HepG2 (cell line): ENCODE data around the gene MLC1.

Experiments
- PRPF4 ChIP-seq: fragments of 200-400 bp; formaldehyde crosslinking; IDR thresholded peaks from 2 replicates; pipeline ENCODE4 v1.6.1; 2016; ENCODE audit warnings: low read length, low read depth; ENCODE audit not compliant: poor library complexity, severe bottlenecking
- TF ChIP-seq, protein P1 (sequence below): sonication (generic); formaldehyde crosslinking; conservative IDR thresholded peaks from 2 replicates; pipeline ENCODE4 v1.4.0; 2020; ENCODE audit warnings: missing genetic modification reagents

DNA sequence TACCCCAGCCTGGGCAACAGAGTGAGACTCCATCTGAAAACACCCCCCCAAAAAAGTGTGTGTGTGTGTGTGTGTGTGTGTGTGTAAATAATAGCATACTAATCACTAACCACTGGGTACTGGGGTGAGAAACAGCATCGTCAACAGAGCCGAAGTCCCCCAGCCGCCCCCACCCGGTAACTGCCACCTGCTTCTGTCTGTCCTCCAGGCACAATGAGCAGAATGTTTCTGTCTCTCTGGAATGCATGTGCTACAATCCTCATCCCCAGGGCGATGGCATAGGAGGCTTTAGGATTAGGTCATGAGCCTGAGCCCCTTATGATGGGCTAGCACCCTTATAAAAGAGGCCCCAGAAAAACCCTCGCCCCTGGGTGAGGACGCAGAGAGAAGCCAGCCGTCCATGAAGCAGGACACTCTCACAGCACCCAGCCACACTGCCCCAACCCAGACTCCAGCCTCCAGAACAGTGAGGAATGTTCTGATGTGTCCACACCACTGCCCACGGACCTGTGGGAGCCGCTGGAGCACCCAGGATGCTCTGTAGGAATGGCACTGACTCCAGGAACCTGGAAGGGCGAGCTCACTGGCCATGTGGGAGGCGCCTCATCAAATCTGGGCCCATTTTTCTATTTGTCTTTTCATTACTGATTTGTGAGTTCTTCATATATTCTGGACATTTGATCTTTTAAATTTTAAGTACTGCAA is 37.0 kb downstream of the MLC1 start:
- TF ChIP-seq, protein P1, sequence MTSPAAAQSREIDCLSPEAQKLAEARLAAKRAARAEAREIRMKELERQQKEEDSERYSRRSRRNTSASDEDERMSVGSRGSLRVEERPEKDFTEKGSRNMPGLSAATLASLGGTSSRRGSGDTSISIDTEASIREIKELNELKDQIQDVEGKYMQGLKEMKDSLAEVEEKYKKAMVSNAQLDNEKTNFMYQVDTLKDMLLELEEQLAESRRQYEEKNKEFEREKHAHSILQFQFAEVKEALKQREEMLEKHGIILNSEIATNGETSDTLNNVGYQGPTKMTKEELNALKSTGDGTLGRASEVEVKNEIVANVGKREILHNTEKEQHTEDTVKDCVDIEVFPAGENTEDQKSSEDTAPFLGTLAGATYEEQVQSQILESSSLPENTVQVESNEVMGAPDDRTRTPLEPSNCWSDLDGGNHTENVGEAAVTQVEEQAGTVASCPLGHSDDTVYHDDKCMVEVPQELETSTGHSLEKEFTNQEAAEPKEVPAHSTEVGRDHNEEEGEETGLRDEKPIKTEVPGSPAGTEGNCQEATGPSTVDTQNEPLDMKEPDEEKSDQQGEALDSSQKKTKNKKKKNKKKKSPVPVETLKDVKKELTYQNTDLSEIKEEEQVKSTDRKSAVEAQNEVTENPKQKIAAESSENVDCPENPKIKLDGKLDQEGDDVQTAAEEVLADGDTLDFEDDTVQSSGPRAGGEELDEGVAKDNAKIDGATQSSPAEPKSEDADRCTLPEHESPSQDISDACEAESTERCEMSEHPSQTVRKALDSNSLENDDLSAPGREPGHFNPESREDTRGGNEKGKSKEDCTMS (CRISPR knock-in tag): no peak
- no peak for TF ChIP-seq PRPF4
